ENCODE measurements around the gene STMND1.
A peak's percentile ranks its signal among the peaks of the same experiment; 100 is the strongest.
"Not testable (repeated sequence)": the region's sequence is repeated elsewhere in the genome, so short reads cannot be mapped to it uniquely, and the experiment has no call there.

Gene STMND1

DNA sequence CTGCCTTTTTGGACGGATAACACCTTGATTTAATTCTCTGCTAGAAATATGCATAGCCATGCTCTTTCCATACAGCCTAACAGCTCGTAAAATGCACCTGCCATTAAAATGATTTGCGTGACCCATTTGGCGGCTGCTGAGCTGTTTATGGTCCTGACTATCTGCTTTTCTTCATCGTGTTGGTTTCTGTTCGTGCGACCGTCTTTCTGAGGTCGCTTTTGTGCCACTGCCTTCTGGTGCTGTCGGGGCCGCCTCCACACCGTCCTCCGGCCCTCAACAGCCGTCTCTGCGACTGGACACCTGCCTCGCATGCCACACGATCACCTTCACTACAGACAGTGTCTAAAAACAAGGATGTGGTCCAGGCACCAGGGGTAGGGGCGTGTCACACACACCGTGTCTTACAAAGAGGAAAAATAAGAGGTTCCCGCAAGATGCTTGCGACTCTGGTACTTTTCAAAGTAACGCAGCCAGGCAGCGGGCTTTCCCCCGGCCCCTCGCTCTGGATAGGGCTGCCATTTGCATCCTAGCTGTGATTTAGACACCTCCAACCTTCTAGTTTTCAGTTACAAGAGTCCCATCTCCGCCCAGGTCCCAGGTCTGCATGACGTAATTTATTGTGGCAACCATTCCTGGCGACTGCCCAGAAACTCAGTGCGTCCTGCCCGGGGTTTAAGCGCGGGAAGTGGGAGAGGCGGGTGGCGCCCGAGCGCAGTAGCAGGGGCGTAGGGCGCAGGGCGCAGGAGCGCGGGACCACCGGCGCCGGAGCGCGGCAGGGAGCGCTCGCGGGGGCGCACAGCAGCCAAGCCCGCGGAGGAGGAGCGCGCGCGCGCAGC is at the start of gene STMND1:
Gene STMND1, plus strand, starts transcription at position 629 of the 836 bp plus-strand sequence. CDS start 208 bp downstream, outside the sequence.
- no peak for DNase-seq

- DNase-seq, result no peak
These were observed 47.2 kb upstream of the STMND1 start for GRCh38 chr6:17054647-17055046.

- no peak for DNase-seq
These were observed 44.5 kb upstream of the STMND1 start for GRCh38 chr6:17057322-17057721.

DNA sequence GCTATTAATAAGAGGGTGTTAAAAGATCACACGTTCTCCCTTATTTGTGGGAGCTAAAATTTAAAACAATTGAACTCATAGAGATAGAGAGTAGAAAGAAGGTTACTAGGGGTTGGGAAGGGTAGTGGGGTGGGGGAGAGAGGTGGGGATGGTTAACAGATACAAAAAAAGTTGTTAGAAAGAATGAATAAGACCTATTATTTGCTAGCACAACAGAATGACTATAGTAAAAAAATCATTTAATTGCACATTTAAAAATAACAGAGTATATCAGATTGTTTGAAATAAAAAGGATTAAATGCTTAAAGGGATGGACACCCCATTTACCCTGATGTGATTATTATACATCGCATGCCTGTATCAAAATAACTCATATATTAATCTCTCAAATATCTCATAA is 43.3 kb upstream of the STMND1 start:
- DNase-seq, result no peak

DNA sequence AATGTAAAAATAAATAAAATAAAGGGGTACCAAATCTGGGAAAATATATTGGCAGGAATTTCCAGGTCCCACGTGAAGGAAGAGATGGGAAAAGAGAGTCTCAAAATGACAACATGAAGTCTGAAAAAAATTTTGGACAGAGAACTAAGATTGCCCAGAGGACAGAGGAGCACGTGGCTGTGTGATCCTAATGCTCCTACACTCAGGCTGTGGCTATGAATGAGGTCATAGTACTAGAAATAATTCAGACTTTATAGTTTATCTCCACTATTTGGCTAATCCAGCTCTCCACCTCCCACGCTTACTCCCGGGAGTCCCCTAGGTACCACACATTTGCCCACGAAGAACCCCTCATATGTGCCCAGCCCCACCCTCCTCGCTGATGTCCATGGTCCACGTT is 42.8 kb upstream of the STMND1 start:
- DNase-seq, result no peak

DNA sequence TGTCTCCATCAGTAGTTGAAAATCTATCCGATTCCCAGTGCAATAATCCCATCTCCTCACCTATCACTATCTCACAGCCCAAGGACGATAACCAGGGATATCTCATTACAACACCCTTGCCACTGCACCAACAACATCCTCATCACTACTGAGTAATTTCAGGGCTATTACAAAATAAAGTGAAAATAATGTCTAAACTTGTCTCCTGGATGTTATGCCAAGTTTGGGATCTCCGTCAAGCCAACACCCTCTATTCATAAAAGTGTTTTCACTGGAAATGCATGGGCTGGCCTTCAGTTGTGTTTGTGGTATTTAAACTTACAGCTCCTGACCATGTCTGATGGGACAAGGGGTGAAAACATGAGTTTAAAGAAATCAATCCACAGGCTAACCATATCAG is 42.0 kb upstream of the STMND1 start:
- no peak for DNase-seq

- DNase-seq, result no peak
These were observed 40.8 kb upstream of the STMND1 start for GRCh38 chr6:17061097-17061496.

DNA sequence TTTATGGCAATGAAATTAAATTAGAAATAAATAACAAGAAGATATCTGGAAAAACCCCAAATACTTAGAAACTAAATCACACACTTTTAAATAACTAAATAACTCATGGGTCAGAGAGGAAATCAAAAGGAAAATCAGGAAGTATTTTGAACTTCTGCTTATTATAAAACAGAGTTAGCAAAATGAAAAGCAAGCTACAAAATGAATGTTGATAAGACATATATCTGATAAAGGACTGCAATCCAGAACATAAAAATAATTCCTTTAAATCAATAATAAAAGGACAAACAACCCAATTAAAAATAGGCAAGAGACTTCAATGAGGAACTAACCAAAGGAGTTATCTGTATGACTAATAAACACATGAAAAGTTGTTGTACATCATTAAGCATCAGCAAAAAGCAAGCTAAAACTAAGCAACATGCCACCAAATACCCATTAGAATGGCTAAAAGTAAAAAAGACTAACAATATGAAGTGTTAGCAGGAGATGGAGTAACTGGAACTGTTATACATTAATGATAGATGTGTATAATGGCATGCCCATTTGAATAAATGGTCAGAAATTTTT is 38.9 kb upstream of the STMND1 start:
- DNase-seq, result no peak

DNA sequence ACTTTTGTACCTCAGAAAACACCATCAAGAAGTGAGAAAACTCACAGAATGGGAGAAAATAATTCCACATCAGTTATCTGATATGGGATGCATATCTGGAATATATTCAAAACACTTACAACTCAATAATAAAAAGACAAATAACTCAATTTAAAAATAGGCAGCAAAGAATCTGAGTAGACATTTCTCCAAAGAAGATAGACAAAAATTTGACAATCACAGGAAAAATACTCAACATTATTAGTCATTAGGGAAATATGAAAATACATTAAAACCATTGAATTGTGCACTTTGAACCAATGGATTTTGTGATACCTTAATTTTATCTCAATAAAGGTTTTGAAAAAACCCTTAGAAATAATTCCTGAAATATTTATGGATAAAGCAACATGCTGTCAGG is 36.9 kb upstream of the STMND1 start:
- DNase-seq, result no peak

DNA sequence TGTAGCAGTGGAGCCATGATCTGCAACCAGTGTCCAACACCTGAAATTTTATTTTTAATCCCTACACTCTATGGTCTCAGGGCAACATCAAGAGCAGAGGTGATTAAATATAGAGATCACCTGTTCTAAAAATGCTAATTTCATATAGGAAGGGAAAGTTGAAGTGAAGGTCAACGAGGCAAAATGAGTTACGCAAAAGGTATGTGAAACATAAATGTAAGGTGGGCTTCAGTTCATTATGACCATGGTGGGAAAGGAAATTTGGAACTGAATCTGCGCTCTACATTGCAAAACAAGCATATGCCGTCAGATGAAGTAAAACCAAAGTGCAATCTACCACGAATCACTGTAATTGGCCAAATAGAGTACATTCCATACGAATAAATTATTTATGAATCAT is 35.2 kb upstream of the STMND1 start:
- no peak for DNase-seq

DNA sequence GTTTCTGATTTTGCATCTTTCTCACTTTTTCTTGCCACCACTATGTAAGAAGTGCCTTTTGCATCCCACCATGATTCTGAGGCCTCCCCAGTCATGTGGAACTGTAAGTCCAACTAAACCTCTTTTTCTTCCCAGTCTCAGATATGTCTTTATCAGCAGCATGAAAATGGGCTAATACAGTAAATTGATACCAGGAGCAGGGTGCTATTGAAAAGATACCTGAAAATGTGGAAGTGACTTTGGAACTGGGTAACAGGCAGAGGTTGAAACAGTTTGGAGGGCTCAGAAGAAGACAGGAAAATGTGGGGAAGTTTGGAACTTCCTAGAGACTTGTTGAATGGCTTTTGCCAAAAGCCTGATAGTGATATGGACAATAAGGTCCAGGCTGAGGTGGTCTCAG is 32.9 kb upstream of the STMND1 start:
- DNase-seq, result not testable (repeated sequence)

DNA sequence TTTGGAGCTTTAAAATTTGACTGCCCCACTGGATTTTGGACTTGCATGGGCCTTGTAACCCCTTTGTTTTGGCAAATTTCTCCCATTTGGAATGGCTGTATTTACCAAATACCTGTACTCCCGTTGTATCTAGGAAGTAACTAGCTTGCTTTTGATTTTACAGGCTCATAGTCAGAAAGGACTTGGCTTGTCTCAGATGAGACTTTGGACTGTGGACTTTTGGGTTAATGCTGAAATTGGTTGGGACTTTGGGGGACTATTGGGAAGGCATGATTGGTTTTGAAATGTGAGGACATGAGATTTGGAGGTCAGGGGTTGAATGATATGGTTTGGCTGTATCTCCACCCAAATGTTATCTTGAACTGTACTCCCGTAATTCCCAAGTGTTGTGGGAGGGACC is 31.4 kb upstream of the STMND1 start:
- DNase-seq, result not testable (repeated sequence)

DNA sequence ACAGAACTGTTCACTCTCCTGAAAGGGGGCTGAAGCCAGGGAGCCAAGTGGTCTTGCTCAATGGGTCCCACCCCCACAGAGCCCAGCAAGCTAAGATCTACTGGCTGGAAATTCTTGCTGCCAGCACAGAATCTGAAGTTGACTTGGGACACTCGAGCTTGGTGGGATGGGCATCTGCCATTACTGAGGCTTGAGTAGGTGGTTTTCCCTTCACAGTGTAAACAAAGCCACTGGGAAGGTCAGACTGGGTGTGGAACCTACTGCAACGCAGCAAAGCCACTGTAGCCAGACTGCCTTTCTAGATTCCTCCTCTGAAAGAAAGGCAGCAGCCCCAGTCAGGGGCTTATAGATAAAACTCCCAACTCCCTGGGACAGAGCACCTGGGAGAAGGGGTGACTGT is 28.3 kb upstream of the STMND1 start:
- not testable (repeated sequence) for DNase-seq

DNA sequence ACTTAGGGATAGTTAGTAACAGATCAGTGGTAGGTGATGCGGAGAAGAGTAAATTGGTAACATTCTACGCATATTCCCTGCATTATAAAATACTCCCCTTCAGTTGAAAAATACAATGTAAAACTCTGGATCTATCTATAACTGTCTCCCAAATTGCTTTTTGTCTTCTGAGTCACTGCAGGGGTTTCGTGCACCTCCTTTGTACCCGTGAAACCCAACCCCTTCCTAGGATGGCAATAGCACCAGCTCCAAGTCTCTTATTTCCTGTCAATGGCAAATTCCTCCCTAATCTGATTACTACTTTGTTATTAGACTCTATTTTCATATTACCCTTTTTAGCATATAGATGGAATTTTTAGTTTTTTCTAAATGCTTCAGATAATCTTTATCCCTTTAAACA is 20.6 kb upstream of the STMND1 start:
- no peak for DNase-seq

- no peak for DNase-seq
These were observed 19.9 kb upstream of the STMND1 start for GRCh38 chr6:17081860-17082508.

DNA sequence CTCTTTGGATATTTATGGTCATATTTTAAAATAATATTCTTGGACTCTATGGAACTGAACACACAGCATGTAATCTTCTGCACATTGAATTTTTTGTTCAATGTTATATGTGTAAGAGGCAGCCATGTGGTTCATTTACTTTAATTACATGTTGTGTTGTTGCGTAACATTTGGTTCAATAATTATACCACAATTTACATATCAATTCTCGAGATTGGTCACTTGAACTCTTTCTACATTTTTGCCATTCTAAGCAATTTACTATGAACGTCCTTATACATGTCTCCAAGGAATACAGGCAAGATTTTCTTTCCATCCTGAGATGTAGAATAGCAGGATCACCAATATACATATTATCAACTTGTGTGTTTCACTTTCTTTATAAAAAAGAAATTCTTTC is 18.5 kb upstream of the STMND1 start:
- no peak for DNase-seq

- DNase-seq, result peak; percentile 70
These were observed 15.4 kb upstream of the STMND1 start for GRCh38 chr6:17086469-17086868.

DNA sequence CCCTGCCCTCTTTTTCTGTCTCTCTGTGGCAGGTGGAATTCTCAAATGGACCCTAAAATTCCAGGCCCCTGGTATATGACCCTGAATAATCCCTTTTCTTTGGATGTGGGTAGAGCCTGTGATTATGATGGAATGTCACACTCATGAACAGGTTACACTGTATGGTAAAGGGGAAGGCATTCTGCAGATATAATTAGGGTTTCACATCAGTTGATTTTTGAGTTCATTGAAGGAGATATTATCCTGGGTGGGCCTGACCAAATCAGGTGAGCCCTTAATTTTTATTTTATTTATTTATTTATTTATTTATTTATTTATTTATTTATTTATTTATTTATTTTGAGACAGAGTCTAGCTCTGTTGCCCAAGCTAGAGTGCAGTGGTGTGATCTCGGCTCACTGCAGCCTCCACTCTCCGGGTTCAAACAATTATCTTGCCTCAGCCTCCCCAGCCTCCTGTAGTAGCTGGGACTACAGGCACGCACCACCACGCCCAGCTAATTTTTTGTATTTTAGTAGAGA is 13.7 kb upstream of the STMND1 start:
- DNase-seq, result no peak

DNA sequence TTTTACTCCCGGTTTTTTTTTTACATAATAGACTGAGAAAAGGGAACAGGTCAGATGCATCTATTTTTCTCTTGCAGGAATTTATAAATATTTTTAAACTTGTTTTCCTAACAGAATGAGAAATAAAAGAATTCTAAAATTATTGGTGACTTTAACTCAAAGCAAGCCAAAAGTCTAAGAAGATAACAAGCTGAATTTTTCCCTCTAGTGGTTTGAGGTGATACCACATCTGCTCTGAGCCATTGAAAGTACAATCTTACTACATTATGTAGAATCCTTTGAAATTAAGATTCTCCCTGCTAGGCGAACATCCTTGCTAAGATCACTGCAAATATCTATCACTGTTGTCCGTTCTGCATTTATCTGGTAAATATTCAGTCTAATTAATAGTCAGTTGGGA is 10.7 kb upstream of the STMND1 start:
- DNase-seq, result peak; percentile 23

DNA sequence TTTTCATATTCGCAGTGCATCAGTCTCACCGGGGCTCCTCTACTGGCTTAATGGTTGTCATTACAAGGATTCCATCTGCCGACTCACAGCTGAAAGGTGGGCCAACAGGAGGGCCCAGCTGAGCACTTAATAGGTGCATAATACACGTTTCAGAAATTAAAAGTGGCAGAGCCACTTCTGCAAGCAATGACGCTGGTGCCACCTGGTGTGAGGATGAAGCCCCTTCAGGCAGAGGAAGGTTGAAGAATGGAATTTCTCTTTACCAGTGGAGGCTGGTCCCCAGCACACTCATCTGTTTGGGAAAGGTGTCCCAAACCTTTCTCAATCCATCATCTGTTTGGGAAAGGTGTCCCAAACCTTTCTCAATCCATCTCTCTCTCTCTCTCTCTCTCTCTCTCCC is 8.2 kb upstream of the STMND1 start:
- peak; percentile 22 for DNase-seq

DNA sequence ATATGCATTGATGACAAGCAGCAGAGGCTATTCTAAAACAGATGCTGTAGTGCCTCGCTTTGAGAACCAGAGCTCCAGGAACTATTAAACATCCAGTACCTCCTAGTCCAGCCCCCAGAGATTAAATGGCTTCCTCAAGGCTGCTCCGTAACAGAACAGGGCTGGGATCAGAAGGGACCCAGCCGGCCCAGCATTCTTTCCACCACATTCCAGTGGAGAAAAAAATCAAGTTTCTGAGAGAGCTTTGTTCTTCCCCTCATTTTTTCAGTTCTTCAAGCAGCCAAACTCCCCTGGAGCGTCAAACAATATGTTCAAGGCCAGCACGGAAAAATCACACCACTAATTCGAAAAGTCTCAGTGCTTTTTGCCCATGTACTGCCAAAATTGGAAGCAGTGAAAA is 5.8 kb upstream of the STMND1 start:
- no peak for DNase-seq

DNA sequence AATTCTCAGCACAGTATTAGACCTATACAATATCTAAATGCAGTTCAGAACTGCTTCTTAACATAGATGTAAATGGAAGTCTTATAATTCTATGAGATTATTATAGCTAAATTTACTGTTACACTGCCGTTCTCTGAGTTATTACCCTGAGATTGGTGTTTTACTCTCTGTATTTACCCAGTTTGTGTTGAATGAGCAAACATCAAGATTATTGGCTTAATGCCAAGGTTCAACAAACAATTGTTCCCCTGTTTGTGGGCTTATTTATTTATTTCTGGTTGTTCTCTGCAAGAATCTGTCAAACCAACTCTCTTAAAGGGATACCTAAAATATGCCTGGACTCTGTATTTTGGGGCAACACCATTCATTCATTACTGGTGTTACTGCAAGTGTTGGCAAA is 5.2 kb upstream of the STMND1 start:
- DNase-seq, result no peak

DNA sequence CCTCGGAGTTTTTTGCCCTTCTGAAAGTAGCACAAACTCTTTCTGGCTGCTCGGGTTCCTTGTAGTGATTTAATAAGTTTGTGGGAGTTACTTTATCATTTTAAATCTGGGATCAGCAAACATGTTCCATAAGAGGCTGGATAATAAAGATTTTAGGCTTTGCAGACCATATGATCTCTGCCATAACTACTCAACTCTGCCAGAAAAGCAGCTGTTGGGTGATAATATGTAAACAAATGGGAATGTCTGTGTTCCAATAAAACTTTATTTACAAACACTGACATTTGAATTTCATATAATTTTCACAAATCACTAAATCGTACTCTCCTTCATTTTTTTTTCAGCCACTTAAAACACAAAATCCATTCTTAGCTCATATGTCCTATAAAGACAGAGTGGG is 3.9 kb upstream of the STMND1 start:
- no peak for DNase-seq

- DNase-seq, result peak; percentile 11
These were observed 3.3 kb upstream of the STMND1 start for GRCh38 chr6:17098538-17098937.
